Stimulated activated CD4-positive, alpha-beta T cell treated with anti-CD3 and anti-CD28 coated beads, Interleukin-1b, Interleukin-23, amount 100 ng/mL, for 4 hours (primary cell): Measurements from ENCODE around the gene PDGFD.

Experiments
- DNase-seq, 2 donors: peaks; one replicate each; pipeline ENCODE4 v3.0.0-alpha.2; 2020; ENCODE audit warnings: low read depth in 2 of 2

PDGFD gene

DNA sequence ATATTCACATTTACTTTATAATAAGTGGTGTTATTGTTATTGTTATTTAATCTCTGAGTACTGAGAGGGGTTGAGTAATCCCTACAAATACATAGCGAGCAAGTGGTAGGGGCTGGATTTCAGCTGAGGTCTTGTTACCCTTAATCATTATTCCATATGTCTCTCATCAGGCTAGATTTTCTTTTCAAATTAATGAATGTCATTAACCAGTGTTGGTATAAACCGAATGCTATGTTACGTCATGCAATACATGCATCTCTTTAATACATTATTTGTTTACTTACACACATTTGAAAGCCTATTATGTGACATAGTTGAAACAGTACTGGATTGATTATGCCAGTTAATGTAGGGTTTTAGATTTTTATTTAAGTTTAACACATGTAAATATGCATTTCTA, 18.9 kb downstream of the PDGFD start:
- no peak for DNase-seq

DNA sequence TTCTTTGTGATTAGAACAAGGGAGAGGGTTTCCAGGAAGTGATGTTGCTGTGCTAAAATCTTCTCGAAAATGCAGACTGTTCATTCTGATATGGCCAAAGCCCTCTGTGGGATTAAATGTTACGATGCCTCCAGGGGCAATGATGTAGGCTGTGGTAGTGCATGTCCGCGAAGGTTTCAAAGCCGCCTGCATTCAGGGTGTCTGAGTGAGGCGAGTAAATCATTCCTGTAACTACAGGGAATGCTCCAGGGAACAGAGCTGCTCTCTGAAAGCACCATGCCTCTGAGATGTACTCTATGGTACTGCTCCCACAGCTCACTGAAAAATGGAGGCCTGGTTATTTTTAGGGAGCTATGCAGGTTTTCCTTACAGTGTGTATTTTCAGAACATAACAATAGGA, 21.2 kb downstream of the PDGFD start:
- DNase-seq: no peak

DNA sequence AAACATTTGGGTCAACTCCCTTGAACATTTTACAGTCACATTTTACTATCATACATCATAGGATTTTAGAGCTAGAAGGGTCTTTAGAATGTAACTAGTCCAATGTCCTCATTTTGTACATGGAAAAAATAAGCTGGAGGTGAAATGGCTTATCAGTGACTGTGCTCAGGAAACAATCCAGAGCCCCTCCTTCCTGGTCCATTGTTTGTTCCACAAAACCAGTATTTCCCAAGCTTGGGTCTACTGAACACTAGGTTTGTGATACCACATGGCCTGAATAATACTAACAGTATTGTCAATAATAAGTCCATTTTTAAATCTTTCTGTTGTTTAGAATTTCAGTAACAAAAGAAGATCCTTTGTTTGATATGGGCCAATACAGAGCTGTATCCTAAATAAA, 27.1 kb downstream of the PDGFD start:
- DNase-seq: no peak

DNA sequence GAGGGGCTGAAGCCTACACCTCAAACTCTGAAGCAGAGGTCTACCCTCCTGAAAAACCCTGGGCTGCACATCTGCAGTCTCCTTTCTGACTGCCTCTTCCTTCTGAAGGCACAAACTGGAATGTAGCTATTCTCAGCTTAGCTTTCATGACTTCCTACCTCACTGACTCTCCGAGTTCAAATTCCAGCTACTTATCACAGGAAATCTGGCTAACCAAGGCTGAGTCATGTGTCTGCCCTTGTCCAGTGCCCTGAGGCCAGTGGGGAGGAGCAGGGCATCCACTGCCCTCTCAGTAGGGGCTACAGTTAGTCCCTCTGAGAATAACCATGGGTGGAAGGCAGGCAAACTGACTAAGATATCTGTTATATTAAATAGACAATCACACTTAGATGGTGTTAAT, 29.2 kb downstream of the PDGFD start:
- DNase-seq: no peak

DNA sequence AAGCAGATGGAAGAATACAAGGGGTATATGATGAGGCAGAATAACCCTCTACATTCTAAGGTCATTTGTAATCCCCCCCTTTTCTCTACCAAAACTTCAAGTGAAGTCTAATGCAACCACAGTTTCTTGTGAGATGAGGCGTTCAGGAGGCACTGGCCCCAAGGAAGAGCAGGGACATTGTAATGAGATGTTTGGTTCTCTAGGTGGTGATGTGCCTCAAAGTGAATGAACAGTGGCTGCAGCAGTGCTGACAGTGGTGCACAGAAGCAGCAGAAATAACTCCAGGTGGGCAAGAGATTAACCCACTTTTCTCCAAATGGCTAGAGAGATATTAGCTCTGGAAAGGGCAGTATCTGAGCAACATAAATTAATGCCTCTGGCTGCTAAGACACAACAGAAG, 33.8 kb downstream of the PDGFD start:
- DNase-seq: no peak

DNA sequence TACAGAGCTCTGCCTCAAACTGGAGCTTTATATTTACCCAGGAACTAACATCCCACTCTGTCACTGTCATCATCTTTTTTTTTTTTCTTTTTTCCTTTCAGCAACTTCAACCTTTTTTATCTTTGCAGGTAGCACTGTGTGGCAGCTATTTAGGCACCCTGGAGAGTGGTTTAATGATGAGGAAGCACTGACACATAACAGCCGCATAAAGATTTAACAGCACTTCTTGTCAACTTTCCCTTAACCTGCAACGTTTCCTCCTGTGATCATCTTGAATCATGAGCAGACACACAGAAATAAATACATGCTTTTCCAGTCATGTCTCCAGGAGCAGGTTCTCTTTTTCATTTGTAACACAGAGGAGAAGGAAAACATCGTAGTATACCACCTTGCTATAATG, 34.8 kb downstream of the PDGFD start:
- DNase-seq: no peak

DNA sequence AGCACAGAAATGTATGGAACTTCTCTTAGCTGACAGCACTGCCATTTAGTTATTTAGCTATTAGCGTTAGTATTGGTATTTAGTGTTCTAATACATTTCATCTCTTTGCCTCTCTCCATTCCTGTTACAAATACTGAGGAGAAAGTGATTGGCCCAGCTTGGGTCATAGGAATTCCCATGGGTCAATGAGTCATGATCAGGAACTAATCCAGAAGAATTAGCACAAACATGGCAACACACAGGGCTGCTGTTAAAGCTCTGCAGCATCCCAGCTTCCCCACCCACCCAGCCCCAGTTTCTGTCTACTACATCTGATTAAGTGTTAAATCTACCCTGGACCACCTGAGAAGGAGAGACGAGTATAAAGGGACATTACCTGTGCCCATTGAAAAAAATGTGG, 36.1 kb downstream of the PDGFD start:
- DNase-seq: no peak

DNA sequence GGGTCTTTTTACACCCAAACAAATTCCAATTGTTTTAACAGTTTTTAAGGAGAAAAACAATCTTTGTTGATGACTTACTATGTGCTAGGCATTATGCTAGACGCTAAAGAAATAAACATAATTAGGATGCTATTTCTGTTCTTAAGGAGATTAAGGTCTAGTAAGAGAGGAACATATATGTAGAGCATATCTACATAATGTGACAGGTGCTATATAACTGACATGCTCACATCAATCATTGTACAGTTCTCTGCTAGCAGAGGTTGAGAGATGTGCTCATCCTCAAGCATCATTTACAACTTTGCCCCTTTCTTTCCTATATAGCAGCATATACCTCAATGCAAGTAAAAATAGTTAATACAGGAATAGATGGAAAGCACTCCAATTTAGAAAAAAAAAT, 37.5 kb downstream of the PDGFD start:
- DNase-seq: no peak

DNA sequence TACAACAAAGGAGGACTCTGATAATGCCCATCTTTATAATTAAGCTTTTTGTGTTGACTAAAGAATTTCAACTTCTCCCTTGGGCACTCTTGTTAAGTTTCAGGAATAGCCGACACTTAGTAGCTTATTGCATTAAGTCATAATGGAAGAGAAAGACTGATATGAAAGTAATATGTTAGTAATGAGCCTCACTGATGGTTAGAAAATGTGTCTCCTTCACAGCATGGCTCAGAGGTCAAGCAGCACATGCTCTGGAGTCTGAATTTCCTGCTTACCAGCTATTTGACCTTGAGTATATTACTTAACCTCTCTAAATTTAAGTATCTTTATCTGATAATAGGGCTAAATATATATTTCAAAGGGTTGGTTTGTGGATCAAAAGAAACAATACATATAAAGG, 39.0 kb downstream of the PDGFD start:
- no peak for DNase-seq

DNA sequence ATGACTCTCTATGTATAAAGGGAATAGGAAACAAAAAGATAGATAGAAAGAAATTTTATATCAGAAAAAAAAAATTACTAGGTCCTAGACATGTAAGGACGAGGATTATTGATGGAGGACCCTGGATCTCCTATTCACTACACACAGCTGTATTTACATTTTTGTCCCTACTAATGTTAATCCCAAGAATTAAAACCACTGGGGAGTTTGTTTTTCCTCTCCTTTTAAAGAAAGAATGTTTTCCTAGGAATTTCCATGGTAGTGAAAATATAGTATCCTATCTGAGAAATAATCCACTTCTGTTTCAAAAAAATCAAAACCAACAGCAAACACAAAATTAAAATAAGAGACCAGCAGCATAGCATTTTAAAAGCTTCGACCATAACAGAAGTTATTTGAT, 41.1 kb downstream of the PDGFD start:
- no peak for DNase-seq

DNA sequence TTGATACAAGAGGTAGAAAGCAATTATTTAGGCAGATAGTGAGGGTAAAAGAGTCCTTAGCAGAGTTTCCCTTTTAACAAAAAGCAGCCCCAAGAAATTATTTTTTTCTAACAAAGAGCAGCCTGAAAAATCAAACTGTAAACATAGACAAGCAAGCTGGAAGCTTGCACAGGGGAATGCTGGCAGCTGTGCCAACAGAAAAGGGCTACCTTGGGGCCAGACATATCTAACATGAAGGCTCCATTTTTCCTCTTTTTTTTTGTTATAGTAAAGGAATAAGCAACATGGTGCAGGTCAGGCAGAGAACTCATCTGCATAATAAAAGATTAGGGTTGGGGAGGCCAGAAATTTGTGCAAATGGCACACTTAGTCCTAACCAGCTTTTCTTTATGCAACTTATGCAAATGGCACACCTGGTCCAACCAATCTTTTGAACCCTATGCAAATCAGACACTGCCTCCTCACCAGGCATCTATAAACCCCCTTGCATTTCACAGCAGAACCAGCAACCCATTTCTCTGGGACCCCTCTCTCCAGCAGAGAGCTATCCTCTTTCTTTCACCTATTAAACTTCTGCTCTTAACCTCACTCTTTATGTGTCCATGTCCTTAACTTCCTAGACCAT, 41.8 kb downstream of the PDGFD start:
- no peak for DNase-seq

DNA sequence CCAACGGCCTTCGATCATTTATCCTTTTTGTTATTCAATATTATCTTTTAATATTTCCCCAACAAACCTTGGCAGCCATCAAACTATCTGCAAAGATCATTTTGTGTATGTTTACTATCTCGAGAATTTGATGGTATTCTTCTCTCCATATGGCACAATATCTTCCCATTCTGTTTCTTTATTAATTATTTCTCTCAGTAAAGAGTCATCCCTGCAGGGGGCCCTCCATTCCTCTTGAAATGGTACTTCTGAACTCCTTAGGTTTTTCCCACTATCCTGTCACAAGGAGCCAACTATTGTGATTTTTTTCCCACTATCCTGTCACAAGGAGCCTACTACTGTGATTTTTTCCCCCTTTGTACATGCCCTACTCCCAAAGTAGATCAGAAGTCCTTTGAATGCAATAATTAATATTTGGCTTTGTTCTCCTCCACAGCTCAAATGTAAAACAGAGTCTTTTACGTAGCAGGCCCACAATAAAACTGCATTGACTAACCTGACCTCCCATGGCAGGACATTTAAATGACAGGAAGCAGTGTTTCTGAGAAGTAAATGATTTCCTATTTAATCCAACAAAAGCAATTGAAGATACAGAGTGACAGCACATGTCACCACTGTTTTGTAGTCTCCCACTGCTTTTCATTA, 43.3 kb downstream of the PDGFD start:
- DNase-seq: no peak

DNA sequence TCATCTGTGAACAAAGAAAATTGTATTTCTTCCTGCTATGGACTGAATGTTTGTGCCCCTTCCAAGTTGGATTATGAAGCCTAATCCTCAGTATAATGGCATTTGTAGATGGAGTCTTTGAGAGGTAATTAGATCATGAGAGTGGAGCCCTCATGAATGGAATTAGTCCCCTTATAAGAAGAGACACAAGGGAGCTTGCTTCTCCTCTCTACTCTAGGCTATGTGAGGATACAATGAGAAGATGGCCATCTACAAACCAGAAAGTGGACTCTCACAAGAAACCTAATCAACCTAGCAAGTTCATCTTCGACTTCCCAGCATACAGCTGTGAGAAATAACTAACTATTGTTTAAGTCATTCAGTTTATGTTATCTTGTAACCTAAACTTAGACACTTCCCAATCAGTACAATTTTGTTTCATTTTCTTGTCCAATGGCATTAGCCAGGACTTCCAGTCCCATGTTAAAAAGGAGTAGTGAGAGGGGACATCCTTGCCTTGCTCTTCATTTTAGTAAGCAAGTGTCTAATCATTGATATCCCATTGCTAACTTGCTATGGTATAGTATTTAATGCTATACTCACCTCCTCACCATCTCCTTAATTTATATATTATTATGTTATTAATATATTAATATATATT, 45.7 kb downstream of the PDGFD start:
- no peak for DNase-seq

DNA sequence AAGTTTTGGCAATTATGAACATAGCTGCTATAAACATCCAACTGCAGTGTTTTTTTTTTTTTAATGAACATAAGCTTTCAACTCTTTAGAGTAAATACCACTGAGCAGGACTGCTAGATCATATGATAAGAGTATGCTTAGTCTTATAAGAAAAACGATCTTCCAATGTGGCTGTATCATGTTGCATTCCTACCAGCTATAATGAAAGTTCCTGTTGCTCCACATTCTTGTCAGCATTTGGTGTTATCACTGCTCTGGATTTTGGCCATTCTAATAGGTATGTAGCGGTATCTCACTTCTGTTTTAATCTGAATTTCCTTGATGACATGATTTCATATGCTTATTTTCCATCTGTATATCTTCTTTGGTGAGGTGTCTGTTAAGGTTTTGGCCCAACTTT, 50.4 kb downstream of the PDGFD start:
- DNase-seq: no peak

DNA sequence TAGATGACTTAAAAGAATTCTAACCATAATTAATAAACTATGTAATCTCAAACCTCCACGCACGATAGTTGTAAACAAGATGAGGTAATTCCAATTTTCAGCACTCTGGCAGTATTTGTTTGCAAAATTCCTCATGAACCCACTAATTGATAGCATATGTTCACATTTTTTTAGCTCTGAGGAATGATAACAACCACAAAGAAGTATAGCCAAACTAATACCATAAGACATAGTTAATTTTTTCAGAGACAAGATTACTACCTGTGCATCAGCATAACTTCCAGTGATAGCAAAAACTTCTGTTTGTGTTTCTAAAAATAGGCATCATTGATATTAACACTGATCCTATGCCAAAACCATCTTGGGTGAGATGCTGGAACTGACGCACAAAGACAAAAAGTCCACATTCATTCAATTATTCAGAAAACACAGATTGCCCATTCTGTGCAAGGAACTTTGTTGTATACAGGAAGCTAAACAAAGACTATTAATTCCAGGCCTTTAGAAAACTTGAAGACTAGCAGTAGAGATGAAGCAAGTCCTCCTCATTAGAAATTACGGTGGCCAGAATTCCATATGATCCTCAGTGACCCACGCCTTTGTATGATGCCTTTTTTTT, 57.7 kb downstream of the PDGFD start:
- DNase-seq: no peak

DNA sequence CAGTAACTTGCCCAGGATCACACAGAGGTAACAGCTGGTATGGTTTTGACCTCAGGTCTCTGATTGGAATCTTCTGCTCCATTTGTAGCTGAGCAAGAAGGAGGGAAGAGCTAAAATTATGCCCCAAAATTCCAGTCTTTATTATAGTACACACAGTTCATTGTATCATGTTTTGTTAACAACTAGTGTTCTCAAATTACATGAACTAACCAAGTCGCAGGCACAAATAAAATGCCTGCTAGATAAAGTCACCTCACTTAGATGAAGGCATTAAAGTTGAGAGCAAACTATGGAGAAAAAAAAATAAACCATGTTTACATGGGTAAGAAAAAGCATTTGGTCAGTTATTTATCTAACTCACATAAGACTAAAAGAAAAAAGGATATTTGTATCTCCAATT, 58.8 kb downstream of the PDGFD start:
- no peak for DNase-seq

DNA sequence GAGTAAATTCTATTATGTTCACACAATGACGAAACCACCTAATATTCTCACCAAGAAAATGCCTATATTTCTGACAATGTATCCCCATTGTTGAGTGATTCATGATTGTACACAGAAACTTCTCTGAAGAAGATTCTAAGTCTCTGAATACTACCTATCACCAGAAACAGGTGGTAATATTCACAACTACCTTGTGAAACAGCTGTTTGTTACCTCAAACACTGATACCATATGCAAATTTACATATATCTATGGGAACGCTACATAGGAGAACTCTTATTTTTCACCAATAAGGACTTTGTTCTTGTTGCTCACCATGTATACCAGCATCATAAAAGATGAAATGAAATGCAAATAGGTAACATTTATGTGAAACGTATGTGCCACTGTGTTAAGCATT, 59.3 kb downstream of the PDGFD start:
- DNase-seq: no peak

DNA sequence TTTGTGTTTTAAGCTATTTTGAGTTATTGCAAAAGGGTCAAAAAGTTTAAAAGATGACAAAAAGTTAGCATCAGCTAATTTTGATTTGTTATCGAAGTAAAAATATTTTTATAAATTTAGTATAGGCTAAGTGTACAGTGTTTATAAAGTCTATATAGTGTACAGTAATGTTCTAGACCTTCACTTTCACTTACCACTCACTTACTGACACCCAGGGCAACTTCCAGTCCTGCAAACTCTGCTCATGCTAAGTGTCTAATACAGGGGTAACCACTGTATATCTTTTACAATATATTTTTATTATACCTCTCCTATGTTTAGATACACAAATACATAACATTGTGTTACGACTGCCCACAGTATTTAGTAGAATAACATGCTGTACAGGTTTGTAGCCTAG, 59.7 kb downstream of the PDGFD start:
- no peak for DNase-seq

DNA sequence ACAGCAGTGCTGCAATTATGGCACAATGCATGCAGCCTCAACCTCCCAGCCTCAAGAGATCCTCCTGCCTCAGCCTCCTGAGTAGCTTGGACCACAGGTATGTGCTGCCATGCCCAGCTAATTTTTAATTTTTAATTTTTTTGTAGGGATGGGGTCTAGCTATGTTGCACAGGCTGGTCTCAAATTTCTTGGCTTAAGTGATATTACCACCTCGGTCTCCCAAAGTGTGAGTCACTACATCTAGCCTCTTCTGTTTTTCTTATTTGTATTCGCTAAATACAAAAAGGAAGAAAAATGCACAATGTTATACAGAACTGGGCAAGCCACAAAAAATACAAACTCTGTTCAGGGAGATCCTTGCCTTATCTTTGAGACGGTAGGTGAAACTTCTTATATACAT, 65.4 kb downstream of the PDGFD start:
- no peak for DNase-seq

DNA sequence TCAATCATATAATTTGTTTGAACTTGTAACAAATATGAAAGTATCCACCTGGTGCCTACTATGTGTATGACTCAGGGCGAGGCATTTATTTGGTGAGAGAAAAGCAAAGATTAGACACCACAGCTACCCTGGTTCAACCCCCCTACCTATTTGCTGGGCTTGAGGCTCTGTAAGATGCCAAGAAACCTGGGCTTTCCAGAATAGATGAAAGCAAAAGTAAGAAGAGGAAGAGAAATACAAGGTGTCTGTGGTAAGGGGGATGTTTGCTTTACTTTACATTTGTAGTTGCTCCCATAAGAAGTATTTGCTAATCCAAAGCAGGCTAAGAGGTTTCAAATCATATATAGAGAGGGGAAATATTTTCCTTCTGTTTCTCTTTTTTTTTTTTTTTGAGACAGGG, 65.8 kb downstream of the PDGFD start:
- DNase-seq: no peak

DNA sequence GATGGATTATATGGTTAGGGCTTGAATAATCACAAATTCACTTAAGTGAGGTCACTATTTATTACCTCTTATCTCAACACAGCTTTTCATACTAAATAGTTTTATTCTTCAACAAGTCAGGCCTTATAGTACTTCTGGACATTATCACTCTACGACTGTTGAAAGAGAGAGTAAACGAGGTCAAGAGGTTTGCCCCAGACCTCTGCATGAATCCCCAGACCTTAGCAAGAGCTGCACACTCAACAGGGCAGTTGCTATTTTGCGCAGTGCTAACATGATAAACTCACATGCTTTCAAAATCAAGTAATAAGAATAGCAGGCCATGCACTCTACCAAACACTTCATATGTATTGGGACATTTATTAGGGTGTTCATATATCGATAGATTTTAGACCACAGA, 67.0 kb downstream of the PDGFD start:
- DNase-seq: no peak

DNA sequence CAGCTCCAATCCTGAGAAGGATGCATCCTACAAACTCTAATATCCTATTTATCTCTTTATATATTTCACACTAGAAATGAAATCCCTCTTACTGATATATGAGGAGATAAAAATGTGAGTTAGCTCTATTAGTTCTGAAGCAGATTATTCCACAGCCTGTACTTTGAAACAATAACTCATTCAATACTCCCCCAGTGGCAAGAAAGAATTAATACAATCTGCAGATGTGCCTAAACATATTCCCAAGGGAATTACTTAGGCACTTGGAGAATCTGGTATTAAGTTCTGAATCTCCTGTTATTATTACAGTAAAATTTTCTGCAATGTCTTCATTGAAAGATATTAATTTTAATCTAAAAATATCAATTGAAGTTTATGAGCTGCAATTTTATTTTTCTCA, 68.2 kb downstream of the PDGFD start:
- no peak for DNase-seq

DNA sequence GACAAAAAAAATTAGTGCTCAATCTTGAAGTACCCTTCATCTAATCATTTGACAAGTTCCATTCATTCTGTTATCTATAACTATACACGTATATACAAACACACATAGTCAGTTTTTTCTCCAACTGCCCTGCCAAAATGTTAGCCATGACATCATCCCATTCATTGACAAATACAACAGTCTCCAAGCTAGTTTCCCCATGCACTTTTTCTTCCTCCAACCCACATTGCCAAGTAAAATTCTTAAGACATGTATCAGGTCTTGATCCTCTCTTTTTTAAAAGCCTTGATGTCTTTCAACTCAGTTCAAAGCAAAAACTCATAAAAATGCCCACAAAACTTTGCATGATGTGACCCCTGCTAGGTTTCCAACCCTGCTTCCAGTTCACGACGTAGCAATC, 69.4 kb downstream of the PDGFD start:
- DNase-seq: no peak
